Naive B cell (primary cell): ENCODE data around the gene TECPR1. TPM values are rescaled to one million over a fixed set of nuclear protein-coding genes. Genes with fewer than 3 reads are reported as not detected.

Source experiments
- ATAC-seq, 2 donors: fragments of 150-1000 bp; cut with Tn5 transposase; 2 replicates each; pipeline ENCODE4 v1.10.0; 2021; ENCODE audit warnings: low read depth in 2 of 2, mild to moderate bottlenecking in 2 of 2, moderate library complexity in 2 of 2
- DNase-seq: peaks from one replicate; pipeline ENCODE4 v3.0.0; 2022
- H3K27ac Mint-ChIP-seq, 6 donors: one replicate each; pipeline ENCODE4 v1.8.0; 2020 to 2022; ENCODE audit warnings: mild to moderate bottlenecking in 6 of 6, mixed read lengths in 6 of 6, moderate library complexity in 5 of 6, inconsistent platforms in 2 of 6
- H3K27me3 Mint-ChIP-seq, 3 donors: one replicate each; pipeline ENCODE4 v1.8.0; 2021 to 2022; ENCODE audit warnings: mixed read lengths in 3 of 3, mild to moderate bottlenecking in 1 of 3
- H3K36me3 Mint-ChIP-seq, 2 donors: one replicate each; pipeline ENCODE4 v1.8.0; 2020 to 2022; ENCODE audit warnings: mixed read lengths in 2 of 2, inconsistent platforms in 1 of 2, mild to moderate bottlenecking in 1 of 2
- H3K4me1 Mint-ChIP-seq, 3 donors: one replicate each; pipeline ENCODE4 v1.8.0; 2020 to 2022; ENCODE audit warnings: mixed read lengths in 3 of 3, inconsistent platforms in 1 of 3, mild to moderate bottlenecking in 1 of 3, moderate library complexity in 1 of 3
- H3K4me3 Mint-ChIP-seq, 8 donors: one replicate each; pipeline ENCODE4 v1.8.0; 2020 to 2022; ENCODE audit warnings: mild to moderate bottlenecking in 8 of 8, mixed read lengths in 8 of 8, moderate library complexity in 8 of 8, inconsistent platforms in 2 of 8
- H3K9me3 Mint-ChIP-seq, 7 donors: one replicate each; pipeline ENCODE4 v1.8.0; 2020 to 2022; ENCODE audit warnings: mixed read lengths in 7 of 7, mild to moderate bottlenecking in 5 of 7, inconsistent platforms in 2 of 7, moderate library complexity in 1 of 7
- polyA plus RNA-seq, 6 donors: library from polyadenylated mRNA; unstranded; fragments of 300-500 nt; fragmentation: Illumina TruSeq; gene quantifications; one replicate each; pipeline ENCODE4 v1.2.3, GENCODE V29; 2021; ENCODE audit warnings: low read depth in 6 of 6

Gene TECPR1
- polyA plus RNA-seq, 6 donors from 2014 or later: 6.5 to 23.8 (median 12.4) TPM

DNA sequence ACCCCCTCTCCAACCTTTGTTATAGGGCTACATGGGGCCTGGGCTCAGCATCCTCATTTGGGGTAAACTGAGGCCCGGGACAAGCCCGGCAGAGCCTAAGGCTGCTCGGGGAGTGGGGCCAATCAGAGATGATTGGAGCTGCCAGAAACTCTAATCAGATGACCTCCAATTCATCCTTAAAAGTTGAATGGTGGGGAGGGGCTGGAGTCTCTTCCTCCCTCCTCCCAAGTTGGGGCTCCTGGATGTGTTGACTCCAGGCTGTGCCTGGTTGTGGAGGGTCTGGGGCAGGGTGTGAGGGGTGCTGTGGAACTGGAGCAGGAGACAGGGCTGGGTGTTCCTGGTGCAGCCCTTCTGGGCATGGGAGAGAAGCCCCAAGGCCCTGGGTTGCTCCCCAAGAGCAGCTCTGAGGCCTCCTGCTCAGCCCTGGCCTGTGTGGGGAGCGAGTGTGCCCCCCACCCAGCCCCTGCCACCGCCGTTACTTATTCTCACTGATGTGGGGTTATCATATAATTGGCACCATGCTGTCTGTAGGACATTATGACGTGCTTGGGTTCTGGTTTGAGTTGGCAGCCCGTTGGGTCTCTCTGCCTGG lies 38.6 kb downstream of the TECPR1 start:
- Mint-ChIP-seq H3K4me3 (peak overlapping the region in 2 of 8 donors; percentile 16 to 44), H3K4me1 (peaks cover 8 to 26% (median 14%) of the 10 kb centered on the region in 3 donors), H3K9me3 (no peaks in the 10 kb centered on the region), H3K27me3 (peaks cover 0 to 11% (median 9%) of the 10 kb centered on the region in 3 donors), H3K36me3 (no peaks in the 10 kb centered on the region), H3K27ac (no peak overlapping the region)
- no peak for ATAC-seq
- DNase-seq: no peak

DNA sequence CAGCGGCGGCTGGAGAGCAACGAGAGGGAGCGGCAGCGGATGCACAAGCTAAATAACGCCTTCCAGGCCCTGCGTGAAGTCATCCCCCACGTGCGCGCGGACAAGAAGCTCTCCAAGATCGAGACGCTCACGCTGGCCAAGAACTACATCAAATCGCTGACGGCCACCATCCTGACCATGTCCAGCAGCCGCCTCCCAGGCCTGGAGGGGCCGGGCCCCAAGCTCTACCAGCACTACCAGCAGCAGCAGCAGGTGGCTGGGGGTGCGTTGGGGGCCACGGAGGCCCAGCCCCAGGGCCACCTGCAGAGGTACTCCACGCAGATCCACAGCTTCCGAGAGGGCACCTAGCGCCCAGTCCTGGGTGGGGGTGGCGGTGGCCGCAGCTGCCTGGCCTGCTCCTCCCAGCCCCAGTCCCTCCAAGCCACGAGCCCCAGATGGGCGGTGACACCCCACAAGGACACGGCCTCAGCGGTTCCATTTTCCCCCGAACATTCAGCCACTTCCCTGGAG lies 39.4 kb downstream of the TECPR1 start:
- no peak for DNase-seq
- no peak overlapping the region for H3K27ac Mint-ChIP-seq
- H3K27me3 Mint-ChIP-seq: peaks cover 0 to 11% (median 5%) of the 10 kb centered on the region in 3 donors
- no peak for ATAC-seq
- H3K36me3 Mint-ChIP-seq: no peaks in the 10 kb centered on the region
- H3K9me3 Mint-ChIP-seq: no peaks in the 10 kb centered on the region
- peaks cover 4 to 20% (median 9%) of the 10 kb centered on the region in 3 donors for H3K4me1 Mint-ChIP-seq
- H3K4me3 Mint-ChIP-seq: peak overlapping the region in 4 of 8 donors; percentile 38 to 73 (median 50)

DNA sequence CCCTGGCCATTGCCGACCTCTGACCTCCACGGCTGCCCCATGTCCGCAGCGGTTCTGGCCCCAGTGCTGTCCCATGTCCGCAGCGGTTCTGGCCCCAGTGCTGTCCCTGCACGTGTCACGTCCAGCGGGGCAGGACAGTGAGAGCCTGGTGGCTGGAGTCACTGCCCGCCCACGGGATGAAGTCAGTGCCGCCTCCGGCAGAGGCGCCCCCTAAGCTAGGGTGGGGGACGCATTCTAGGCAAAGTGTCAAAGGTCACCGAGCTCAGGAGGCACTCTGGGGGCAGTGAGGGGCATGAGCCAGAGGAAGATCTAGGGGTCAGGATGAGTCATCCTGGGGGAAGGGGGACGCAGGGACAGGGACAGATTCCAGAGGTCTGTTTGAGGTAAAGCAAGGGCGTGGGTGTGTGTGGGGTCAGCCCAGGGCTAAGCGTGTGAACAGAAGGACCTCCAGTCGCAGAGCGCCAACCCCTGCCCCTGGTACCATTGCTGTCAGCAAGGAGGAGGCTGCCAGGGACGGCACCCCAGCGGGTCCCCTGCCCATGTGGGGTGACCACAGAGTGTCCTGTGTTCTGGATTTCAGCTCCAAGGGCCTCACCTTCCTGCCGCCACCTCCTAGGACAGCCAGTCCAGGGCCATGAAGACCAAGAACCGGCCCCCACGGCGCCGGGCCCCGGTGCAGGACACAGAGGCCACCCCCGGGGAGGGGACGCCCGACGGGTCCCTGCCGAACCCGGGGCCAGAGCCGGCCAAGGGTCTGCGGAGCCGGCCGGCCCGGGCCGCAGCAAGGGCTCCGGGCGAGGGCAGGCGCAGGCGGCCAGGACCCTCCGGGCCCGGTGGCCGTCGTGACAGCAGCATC lies 40.1 kb downstream of the TECPR1 start:
- Mint-ChIP-seq H3K9me3 (no peaks in the 10 kb centered on the region), H3K4me3 (peak overlapping the region in 7 of 8 donors; percentile 30 to 92 (median 64)), H3K27me3 (peaks cover 0 to 13% (median 5%) of the 10 kb centered on the region in 3 donors), H3K4me1 (peaks cover 4 to 20% (median 9%) of the 10 kb centered on the region in 3 donors), H3K36me3 (no peaks in the 10 kb centered on the region), H3K27ac (no peak overlapping the region)
- DNase-seq (no peak), ATAC-seq (no peak)

DNA sequence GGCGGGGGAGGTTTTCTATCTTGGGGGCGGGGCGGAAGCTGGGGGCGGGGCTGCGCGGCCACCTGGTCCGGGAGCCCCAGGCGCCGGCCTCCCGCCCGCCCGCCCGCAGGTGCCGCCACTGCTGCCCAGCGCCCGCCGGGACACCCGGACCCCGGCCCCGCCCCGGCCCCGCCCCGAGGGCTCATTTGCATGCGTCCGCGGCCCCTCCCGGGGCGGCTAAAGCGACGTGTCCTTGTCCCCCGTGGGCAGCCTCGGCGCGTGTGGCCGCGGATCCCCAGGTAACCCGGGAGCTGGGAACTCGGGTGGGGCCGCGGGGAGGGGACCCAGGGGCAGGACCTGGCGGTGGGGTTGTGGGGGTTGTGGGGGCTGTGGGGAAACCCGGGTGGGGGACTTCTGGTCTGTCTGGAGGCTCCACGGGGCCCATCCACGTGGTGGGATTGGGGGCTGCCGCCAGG lies 40.8 kb downstream of the TECPR1 start, which contains the start of gene BHLHA15:
BHLHA15 (plus strand) TSS at position 219 of the 455 bp plus-strand sequence. CDS start 871 bp downstream, outside the sequence.
- no peaks in the 10 kb centered on the region for H3K9me3 Mint-ChIP-seq
- H3K4me1 Mint-ChIP-seq: peaks cover 4 to 20% (median 9%) of the 10 kb centered on the region in 3 donors
- H3K4me3 Mint-ChIP-seq: peak within 1 kb of the TSS; percentile 30 to 92 (median 64)
- peak within 1 kb of the TSS in 1 of 6 donors; percentile 42 for H3K27ac Mint-ChIP-seq
- ATAC-seq (peak; percentile 27 to 41), DNase-seq (no peak)
- no peaks in the 10 kb centered on the region for H3K36me3 Mint-ChIP-seq
- H3K27me3 Mint-ChIP-seq: peaks cover 0 to 16% (median 5%) of the 10 kb centered on the region in 3 donors

DNA sequence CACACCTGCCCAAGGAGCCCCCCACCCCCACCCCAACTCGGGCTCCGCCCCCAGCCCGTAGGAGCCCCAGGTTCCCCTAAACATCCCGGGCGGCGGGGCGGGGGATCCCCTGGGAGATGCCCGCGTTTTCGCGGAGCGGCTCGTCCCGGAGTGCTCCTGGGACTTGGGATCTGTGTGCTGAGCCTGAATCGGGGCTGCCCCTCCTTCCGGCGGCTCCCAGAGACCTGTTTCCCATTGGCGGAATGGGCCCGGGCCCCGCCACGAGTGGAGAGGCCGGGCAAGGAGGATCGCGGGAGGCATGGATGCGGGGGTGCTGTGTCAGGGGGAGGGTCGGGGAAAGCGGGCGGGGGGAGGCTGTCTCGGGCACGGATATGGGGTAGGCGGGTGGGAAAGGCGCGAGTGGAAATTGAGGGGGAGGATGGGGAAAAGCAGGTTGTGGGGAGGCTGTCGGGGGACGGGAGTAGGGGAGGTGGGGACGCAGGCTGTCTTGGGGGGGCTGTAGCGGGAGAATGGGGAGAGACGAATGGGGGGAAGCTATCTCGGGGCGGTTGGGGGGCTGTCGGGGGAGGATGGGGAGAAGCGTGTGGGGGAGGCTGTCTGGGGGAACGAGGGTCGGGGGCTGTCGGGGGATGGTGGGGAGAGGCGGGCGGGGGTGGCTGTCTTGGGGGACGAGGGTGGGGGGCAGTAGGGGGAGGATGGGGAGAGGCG lies 41.4 kb downstream of the TECPR1 start:
- peaks cover 0 to 5% of the 10 kb centered on the region in 2 donors for H3K36me3 Mint-ChIP-seq
- peak overlapping the region in 1 of 6 donors; percentile 42 for H3K27ac Mint-ChIP-seq
- ATAC-seq (no peak), DNase-seq (no peak)
- H3K4me1 Mint-ChIP-seq: peaks cover 4 to 23% (median 9%) of the 10 kb centered on the region in 3 donors
- H3K4me3 Mint-ChIP-seq: peak overlapping the region in 4 of 8 donors; percentile 47 to 81 (median 58)
- no peaks in the 10 kb centered on the region for H3K9me3 Mint-ChIP-seq
- peaks cover 0 to 16% (median 10%) of the 10 kb centered on the region in 3 donors for H3K27me3 Mint-ChIP-seq

DNA sequence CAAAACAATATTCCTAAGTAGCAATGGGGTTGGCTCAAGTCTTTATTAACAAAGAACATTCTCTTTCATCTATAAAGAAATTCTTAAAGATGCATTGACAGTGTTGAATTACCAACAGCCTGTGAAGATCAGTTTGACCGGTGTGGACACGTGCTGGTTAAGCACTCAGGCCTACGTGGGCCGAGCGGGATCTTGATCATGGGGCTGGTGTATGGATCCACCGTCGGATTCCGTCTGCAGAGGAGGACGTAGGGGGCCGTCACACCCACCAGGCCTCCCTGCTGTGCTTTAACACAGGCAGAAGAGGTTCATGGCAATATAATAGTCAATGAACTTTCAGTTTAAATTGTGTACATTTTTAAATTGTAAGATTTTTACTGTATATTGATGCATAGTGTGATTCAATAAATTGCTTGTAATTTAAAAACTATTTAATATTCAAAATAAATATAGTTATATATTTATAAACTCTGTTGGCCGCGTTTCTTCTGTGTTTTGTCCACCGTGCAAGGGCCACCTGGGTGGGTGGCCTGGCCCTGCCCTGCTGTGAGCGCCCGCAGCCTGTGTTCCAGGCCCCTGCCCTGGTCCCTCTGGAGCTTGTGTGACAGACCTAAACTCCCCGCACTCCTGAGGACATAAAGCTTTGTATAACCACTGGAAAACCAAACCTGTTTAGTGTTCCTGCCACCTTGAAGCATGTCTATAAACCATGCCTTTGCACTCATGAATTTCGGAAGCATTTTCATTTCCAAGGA lies 42.7 kb downstream of the TECPR1 start:
- H3K4me1 Mint-ChIP-seq: peaks cover 9 to 27% (median 12%) of the 10 kb centered on the region in 3 donors
- peak overlapping the region in 2 of 6 donors; percentile 34 to 42 for H3K27ac Mint-ChIP-seq
- H3K4me3 Mint-ChIP-seq: peak overlapping the region; percentile 49 to 81 (median 64)
- H3K27me3 Mint-ChIP-seq: peaks cover 0 to 26% (median 10%) of the 10 kb centered on the region in 3 donors
- no peak for ATAC-seq
- H3K9me3 Mint-ChIP-seq: no peaks in the 10 kb centered on the region
- H3K36me3 Mint-ChIP-seq: peaks cover 6 to 8% of the 10 kb centered on the region in 2 donors
- DNase-seq: no peak

DNA sequence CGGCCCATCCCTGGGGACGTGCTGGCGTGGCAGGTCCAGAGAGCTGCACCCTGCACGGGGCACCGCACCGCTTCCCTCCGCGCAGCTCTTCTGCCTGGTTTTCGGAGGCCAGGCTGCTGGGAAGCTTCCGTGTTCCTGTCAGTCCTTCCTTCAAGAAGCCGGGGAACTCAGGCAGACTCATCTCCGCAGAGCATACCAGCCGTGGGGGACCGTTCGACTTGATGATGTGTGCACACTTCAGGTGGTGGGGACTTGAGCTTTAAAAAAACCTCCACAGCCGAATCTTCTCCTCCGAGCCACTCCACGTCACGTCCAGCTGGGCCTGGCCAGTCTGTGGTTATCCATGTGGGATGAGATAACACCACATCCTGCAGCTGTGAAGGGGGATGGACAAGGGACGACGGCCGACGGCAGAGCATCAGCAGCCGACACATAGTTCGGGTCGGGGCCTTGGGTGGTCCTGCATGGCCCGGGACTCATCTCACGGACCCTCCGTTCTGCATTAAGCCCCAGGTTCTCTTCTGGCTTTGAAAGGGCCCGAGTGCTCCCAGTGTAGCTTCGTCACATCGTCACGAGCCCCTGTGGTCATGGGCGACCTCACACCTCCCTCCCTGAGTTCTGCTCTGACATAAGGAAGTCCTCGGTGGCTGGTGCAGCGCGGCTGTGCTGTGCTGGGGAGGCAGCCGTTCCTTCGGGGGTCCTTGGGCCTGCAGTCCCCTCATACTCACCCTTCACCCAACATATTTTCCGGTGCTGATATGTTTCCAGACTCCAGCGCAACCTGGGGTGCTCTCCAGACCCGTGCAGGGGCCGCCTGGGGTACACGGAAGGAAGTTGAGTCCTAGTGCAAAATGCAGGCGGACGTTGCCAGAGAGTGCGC lies 45.3 kb downstream of the TECPR1 start:
- Mint-ChIP-seq H3K27ac (peak overlapping the region in 1 of 6 donors; percentile 74), H3K4me3 (no peak overlapping the region), H3K9me3 (no peaks in the 10 kb centered on the region), H3K36me3 (peaks cover 6 to 15% of the 10 kb centered on the region in 2 donors), H3K4me1 (peaks cover 19 to 48% (median 33%) of the 10 kb centered on the region in 3 donors), H3K27me3 (peaks cover 0 to 17% (median 10%) of the 10 kb centered on the region in 3 donors)
- DNase-seq (no peak), ATAC-seq (no peak)

DNA sequence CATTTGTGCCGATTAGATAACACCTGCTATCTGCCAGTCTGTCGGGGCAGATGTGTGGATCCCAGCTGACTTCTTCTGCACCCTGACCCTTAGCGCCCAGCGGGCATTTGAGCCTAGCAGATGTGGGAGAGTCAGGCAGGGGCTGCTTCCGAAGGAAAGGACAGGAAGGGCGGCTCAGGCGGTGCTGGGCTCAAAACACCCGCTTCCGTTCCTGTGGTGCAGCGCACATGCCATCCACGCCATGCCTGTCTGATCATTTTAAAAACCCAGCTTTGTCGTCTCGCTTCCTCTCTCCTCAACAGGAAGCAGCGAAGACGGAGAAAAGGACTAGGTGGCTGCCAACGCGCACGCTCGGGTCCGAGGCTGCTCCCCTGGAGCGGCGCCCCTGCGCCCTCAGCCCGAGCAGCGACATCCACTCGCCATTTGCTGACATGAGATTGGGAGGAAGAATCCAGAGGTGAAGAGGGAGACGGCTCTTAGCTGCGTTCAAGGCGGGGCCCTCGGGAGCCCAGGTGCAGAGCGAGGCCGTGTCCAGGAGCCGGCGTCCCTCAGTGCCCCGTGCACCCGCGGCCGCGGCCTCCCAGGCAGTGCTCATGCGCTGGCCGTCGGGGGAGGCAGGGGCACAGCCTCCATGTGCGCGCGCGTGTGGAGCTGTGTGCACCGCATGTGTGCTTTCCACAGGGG lies 46.7 kb downstream of the TECPR1 start:
- no peak for DNase-seq
- Mint-ChIP-seq H3K4me1 (peaks cover 32 to 59% (median 46%) of the 10 kb centered on the region in 3 donors), H3K9me3 (no peaks in the 10 kb centered on the region), H3K4me3 (peak overlapping the region in 4 of 8 donors; percentile 5 to 56 (median 31)), H3K27ac (no peak overlapping the region), H3K36me3 (peaks cover 6 to 17% of the 10 kb centered on the region in 2 donors), H3K27me3 (peaks cover 0 to 15% (median 12%) of the 10 kb centered on the region in 3 donors)
- ATAC-seq: no peak

DNA sequence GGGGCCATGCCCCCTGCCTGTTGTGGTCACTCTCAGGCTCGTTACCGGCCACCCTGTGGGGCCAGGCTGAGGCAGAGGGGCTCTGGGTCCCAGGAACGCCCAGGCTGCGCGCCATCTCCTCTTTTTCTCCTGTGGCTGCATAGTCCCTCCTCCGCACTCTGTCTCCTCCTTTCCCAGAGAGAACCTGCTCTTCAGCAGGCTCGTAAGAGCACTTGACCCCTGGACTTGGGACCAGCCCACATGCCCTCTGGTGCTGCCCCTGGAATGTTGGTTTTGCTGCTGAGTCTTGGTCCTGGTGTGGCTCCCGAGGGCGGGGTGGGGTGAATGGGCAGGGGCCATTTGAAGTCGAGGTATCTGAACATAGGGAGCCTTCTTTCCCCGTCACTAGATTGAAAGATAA lies 47.4 kb downstream of the TECPR1 start:
- Mint-ChIP-seq H3K9me3 (no peaks in the 10 kb centered on the region), H3K4me3 (peak overlapping the region in 4 of 8 donors; percentile 22 to 56 (median 35)), H3K4me1 (peaks cover 38 to 59% (median 49%) of the 10 kb centered on the region in 3 donors), H3K27me3 (peaks cover 0 to 15% (median 11%) of the 10 kb centered on the region in 3 donors), H3K36me3 (peaks cover 6 to 17% of the 10 kb centered on the region in 2 donors), H3K27ac (peak overlapping the region in 2 of 6 donors; percentile 21 to 82)
- ATAC-seq (no peak), DNase-seq (no peak)

DNA sequence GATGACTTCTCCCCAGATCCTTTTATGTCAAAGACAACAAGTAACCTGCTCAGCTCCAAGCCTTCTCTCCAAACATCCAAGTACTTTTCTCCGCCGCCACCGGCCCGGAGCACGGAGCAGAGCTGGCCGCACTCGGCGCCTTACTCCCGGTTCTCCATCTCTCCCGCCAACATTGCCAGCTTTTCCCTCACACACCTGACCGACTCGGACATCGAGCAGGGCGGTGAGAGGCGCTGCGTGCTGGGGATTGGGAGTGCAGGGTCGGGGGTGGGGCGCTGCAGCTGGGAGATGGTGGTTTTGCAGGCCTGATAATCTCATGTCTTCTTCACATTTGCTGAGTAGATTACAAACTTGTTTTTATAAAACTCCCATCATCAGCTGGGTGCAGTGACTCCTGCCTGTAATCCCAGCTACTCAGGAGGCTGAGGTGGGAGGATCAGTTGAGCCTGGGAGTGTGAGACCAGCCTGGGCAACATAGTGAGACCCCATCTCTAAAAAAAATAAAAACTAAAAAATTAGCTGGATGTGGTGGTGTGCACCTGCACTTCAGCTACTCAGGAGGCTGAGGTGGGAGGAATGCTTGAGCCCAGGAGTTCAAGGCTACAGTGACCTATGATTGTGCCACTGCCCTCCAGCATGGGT lies 47.9 kb downstream of the TECPR1 start:
- H3K4me3 Mint-ChIP-seq: peak overlapping the region; percentile 29 to 84 (median 79)
- peaks cover 42 to 61% (median 52%) of the 10 kb centered on the region in 3 donors for H3K4me1 Mint-ChIP-seq
- H3K36me3 Mint-ChIP-seq: peaks cover 6 to 17% of the 10 kb centered on the region in 2 donors
- peaks cover 0 to 15% (median 12%) of the 10 kb centered on the region in 3 donors for H3K27me3 Mint-ChIP-seq
- ATAC-seq (no peak), DNase-seq (no peak)
- H3K9me3 Mint-ChIP-seq: peaks cover 0 to 2% (median 0%) of the 10 kb centered on the region in 7 donors
- H3K27ac Mint-ChIP-seq: peak overlapping the region in 3 of 6 donors; percentile 38 to 90 (median 74)
